ENCODE measurements around the gene FN1. TPM values are rescaled to one million over a fixed set of nuclear protein-coding genes. Genes with fewer than 3 reads are reported as not detected.

Gene FN1
- total RNA-seq, 1 experiment from 2014 or later, result 102 TPM

DNA sequence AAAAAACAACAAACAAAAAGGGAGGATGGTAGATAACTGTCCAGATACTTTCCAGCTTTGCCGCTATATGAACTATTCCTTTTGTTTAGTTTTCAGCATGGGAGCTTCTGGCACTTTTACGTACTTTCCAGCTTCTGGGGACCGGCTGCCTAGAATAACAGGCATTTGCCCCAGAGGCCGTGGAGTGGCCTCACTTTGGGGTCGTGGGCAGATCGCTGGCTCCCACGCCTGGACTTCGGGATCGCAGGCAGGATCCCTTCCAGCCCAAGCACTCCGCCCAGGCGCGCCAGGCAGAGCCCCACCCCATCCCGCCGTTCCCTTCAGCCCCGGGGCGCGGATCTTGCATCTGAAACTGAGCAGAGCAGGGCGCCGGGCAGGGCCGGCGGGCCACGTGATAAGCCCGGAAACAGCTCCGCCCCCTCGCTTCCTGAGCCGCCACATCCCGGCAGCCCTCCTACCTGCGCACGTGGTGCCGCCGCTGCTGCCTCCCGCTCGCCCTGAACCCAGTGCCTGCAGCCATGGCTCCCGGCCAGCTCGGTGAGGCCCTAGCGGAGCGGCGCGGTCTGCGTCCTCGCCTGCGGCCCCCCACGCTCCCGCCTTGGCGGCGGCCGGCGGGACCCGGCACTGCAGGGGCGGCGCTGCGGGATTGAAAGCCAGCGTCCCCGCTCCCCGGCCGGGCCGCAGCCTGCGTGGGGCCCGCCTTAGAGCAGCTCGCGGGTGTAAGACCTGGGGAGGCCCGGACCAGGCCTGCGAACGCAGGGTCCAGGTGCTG lies 124.1 kb downstream of the FN1 start, which contains the start of gene ATIC (continued):
- TF ChIP-seq, protein P1, sequence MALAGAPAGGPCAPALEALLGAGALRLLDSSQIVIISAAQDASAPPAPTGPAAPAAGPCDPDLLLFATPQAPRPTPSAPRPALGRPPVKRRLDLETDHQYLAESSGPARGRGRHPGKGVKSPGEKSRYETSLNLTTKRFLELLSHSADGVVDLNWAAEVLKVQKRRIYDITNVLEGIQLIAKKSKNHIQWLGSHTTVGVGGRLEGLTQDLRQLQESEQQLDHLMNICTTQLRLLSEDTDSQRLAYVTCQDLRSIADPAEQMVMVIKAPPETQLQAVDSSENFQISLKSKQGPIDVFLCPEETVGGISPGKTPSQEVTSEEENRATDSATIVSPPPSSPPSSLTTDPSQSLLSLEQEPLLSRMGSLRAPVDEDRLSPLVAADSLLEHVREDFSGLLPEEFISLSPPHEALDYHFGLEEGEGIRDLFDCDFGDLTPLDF (CRISPR knock-in tag; IDR thresholded peaks at IDR 0.05), result no peak; the same call in 1 of the 2 replicates
- TF ChIP-seq, protein P2, sequence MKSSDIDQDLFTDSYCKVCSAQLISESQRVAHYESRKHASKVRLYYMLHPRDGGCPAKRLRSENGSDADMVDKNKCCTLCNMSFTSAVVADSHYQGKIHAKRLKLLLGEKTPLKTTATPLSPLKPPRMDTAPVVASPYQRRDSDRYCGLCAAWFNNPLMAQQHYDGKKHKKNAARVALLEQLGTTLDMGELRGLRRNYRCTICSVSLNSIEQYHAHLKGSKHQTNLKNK (CRISPR knock-in tag; IDR thresholded peaks at IDR 0.05), result no peak
- no peak for TF ChIP-seq SMAD3 (CRISPR knock-in tag; IDR thresholded peaks at IDR 0.05; ENCODE audit: borderline replicate concordance)
- TF ChIP-seq, protein P3, sequence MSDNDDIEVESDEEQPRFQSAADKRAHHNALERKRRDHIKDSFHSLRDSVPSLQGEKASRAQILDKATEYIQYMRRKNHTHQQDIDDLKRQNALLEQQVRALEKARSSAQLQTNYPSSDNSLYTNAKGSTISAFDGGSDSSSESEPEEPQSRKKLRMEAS (CRISPR knock-in tag; IDR thresholded peaks at IDR 0.05), result peak; percentile 99
- TF ChIP-seq, protein P4, sequence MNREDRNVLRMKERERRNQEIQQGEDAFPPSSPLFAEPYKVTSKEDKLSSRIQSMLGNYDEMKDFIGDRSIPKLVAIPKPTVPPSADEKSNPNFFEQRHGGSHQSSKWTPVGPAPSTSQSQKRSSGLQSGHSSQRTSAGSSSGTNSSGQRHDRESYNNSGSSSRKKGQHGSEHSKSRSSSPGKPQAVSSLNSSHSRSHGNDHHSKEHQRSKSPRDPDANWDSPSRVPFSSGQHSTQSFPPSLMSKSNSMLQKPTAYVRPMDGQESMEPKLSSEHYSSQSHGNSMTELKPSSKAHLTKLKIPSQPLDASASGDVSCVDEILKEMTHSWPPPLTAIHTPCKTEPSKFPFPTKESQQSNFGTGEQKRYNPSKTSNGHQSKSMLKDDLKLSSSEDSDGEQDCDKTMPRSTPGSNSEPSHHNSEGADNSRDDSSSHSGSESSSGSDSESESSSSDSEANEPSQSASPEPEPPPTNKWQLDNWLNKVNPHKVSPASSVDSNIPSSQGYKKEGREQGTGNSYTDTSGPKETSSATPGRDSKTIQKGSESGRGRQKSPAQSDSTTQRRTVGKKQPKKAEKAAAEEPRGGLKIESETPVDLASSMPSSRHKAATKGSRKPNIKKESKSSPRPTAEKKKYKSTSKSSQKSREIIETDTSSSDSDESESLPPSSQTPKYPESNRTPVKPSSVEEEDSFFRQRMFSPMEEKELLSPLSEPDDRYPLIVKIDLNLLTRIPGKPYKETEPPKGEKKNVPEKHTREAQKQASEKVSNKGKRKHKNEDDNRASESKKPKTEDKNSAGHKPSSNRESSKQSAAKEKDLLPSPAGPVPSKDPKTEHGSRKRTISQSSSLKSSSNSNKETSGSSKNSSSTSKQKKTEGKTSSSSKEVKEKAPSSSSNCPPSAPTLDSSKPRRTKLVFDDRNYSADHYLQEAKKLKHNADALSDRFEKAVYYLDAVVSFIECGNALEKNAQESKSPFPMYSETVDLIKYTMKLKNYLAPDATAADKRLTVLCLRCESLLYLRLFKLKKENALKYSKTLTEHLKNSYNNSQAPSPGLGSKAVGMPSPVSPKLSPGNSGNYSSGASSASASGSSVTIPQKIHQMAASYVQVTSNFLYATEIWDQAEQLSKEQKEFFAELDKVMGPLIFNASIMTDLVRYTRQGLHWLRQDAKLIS (CRISPR knock-in tag; IDR thresholded peaks at IDR 0.05; ENCODE audit: borderline replicate concordance), result peak; percentile 72; the same call in 1 of the 2 replicates
- no peak for TF ChIP-seq EMX1 (CRISPR knock-in tag; IDR thresholded peaks at IDR 0.05)
- TF ChIP-seq ZBTB21 (CRISPR knock-in tag; IDR thresholded peaks at IDR 0.05; ENCODE audit: borderline replicate concordance), result peak; percentile 91
- TF ChIP-seq, protein P5, sequence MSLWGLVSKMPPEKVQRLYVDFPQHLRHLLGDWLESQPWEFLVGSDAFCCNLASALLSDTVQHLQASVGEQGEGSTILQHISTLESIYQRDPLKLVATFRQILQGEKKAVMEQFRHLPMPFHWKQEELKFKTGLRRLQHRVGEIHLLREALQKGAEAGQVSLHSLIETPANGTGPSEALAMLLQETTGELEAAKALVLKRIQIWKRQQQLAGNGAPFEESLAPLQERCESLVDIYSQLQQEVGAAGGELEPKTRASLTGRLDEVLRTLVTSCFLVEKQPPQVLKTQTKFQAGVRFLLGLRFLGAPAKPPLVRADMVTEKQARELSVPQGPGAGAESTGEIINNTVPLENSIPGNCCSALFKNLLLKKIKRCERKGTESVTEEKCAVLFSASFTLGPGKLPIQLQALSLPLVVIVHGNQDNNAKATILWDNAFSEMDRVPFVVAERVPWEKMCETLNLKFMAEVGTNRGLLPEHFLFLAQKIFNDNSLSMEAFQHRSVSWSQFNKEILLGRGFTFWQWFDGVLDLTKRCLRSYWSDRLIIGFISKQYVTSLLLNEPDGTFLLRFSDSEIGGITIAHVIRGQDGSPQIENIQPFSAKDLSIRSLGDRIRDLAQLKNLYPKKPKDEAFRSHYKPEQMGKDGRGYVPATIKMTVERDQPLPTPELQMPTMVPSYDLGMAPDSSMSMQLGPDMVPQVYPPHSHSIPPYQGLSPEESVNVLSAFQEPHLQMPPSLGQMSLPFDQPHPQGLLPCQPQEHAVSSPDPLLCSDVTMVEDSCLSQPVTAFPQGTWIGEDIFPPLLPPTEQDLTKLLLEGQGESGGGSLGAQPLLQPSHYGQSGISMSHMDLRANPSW (CRISPR knock-in tag; conservative IDR thresholded peaks at IDR 0.05; ENCODE audit: low read depth), result no peak
- TF ChIP-seq, protein P6, sequence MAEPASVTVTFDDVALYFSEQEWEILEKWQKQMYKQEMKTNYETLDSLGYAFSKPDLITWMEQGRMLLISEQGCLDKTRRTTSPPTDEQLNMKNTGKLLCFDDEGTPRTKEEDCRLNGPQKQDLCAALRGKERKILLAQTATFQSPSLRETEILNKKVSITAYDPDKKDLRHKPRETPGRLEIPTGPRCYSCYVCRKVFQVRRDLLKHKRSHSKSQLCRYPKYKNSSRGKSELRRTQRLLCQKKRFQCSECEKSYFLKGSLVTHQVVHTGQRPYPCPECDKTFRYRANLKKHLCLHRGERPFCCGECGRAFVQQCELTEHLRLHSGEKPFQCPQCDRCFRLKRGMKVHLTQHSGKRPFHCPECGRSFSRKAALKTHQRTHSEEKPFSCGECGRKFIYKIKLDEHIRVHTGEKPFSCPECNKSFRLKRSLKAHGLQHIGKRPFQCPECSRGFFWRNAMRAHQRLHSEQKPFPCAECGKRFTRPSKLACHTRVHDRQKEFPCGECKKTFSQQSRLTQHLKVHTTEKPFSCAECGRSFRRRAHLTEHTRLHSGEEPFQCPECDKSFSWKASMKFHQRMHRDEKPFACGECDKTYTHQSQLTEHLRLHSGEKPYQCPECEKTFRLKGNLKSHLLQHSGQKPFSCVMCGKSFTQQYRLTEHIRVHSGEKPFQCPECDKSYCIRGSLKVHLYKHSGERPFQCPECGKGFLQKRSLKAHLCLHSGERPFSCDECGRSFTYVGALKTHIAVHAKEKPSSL (CRISPR knock-in tag; conservative IDR thresholded peaks at IDR 0.05), result no peak
- TF ChIP-seq FOXJ3 (CRISPR knock-in tag; IDR thresholded peaks at IDR 0.05; ENCODE audit: borderline replicate concordance), result no peak
- peak; percentile 93 for TF ChIP-seq FOXK1 (CRISPR knock-in tag; IDR thresholded peaks at IDR 0.05)
- no peak for TF ChIP-seq PRRX2 (CRISPR knock-in tag; IDR thresholded peaks at IDR 0.05)
- TF ChIP-seq MYBL2 (CRISPR knock-in tag; IDR thresholded peaks at IDR 0.05), result peak; percentile 91
- TF ChIP-seq, protein P7, sequence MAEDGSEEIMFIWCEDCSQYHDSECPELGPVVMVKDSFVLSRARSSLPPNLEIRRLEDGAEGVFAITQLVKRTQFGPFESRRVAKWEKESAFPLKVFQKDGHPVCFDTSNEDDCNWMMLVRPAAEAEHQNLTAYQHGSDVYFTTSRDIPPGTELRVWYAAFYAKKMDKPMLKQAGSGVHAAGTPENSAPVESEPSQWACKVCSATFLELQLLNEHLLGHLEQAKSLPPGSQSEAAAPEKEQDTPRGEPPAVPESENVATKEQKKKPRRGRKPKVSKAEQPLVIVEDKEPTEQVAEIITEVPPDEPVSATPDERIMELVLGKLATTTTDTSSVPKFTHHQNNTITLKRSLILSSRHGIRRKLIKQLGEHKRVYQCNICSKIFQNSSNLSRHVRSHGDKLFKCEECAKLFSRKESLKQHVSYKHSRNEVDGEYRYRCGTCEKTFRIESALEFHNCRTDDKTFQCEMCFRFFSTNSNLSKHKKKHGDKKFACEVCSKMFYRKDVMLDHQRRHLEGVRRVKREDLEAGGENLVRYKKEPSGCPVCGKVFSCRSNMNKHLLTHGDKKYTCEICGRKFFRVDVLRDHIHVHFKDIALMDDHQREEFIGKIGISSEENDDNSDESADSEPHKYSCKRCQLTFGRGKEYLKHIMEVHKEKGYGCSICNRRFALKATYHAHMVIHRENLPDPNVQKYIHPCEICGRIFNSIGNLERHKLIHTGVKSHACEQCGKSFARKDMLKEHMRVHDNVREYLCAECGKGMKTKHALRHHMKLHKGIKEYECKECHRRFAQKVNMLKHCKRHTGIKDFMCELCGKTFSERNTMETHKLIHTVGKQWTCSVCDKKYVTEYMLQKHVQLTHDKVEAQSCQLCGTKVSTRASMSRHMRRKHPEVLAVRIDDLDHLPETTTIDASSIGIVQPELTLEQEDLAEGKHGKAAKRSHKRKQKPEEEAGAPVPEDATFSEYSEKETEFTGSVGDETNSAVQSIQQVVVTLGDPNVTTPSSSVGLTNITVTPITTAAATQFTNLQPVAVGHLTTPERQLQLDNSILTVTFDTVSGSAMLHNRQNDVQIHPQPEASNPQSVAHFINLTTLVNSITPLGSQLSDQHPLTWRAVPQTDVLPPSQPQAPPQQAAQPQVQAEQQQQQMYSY (CRISPR knock-in tag; IDR thresholded peaks at IDR 0.05), result peak; percentile 72
- no peak for TF ChIP-seq ZNF396 (CRISPR knock-in tag; IDR thresholded peaks at IDR 0.05; ENCODE audit: borderline replicate concordance)
- TF ChIP-seq, protein P8, sequence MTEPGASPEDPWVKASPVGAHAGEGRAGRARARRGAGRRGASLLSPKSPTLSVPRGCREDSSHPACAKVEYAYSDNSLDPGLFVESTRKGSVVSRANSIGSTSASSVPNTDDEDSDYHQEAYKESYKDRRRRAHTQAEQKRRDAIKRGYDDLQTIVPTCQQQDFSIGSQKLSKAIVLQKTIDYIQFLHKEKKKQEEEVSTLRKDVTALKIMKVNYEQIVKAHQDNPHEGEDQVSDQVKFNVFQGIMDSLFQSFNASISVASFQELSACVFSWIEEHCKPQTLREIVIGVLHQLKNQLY (CRISPR knock-in tag; IDR thresholded peaks at IDR 0.05), result 0 out of 2 replicates have a peak, but pooled peaks have one; percentile 54
- TF ChIP-seq, protein P9, sequence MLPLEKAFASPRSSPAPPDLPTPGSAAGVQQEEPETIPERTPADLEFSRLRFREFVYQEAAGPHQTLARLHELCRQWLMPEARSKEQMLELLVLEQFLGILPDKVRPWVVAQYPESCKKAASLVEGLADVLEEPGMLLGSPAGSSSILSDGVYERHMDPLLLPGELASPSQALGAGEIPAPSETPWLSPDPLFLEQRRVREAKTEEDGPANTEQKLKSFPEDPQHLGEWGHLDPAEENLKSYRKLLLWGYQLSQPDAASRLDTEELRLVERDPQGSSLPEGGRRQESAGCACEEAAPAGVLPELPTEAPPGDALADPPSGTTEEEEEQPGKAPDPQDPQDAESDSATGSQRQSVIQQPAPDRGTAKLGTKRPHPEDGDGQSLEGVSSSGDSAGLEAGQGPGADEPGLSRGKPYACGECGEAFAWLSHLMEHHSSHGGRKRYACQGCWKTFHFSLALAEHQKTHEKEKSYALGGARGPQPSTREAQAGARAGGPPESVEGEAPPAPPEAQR (CRISPR knock-in tag; IDR thresholded peaks at IDR 0.05), result no peak
- TF ChIP-seq, protein P10, sequence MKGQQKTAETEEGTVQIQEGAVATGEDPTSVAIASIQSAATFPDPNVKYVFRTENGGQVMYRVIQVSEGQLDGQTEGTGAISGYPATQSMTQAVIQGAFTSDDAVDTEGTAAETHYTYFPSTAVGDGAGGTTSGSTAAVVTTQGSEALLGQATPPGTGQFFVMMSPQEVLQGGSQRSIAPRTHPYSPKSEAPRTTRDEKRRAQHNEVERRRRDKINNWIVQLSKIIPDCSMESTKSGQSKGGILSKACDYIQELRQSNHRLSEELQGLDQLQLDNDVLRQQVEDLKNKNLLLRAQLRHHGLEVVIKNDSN (CRISPR knock-in tag; IDR thresholded peaks at IDR 0.05), result peak; percentile 97
- TF ChIP-seq MXD4 (CRISPR knock-in tag; IDR thresholded peaks at IDR 0.05; ENCODE audit: borderline replicate concordance), result no peak
- TF ChIP-seq ZNF121 (CRISPR knock-in tag; IDR thresholded peaks at IDR 0.05), result no peak

Measured in WTC11 (cell line).